ENCODE data around the gene LARP1B.
"Not testable (repeated sequence)": the region's sequence is repeated elsewhere in the genome, so short reads cannot be mapped to it uniquely, and the experiment has no call there.

- not testable (repeated sequence) for TF ChIP-seq POLR2A, CTCF, EP300, POLR2AphosphoS5 (IDR thresholded peaks at IDR 0.05)
These were observed 5.3 kb downstream of the LARP1B start for GRCh38 chr4:128066453-128066820.

Measured in sigmoid colon (tissue), 4 donors.